ENCODE measurements around the gene GPR132. TPM values are rescaled to one million over a fixed set of nuclear protein-coding genes. Genes with fewer than 3 reads are reported as not detected.

Gene GPR132
- total RNA-seq, 4 donors from 2014 or later, result 0.20 to 11.6 (median 2.1) TPM

GRCh38 chr14:105087308-105087962, 22.2 kb upstream of the GPR132 start:
- H3K27ac ChIP-seq, result peak overlapping the region; percentile 27 to 81 (median 66)
- H3K4me1 ChIP-seq, result peaks cover 22 to 55% (median 50%) of the 10 kb centered on the region in 4 donors
- intact Hi-C loops (cut with DNase I; ENCODE audit: low total_unique reads), result no loop called here
- no peaks in the 10 kb centered on the region for H3K9me3 ChIP-seq
- no peak for DNase-seq
- peak overlapping the region in 3 of 4 donors; percentile 22 to 54 (median 46) for H3K4me3 ChIP-seq
- TF ChIP-seq POLR2A (IDR thresholded peaks at IDR 0.05) (no peak), POLR2AphosphoS5 (IDR thresholded peaks at IDR 0.05) (peak in 1 of 3 donors; percentile 11)
- in situ Hi-C loops (cut with MboI; ENCODE audit: low pct_ligation_motif_present in 1 of 4, low pct_unique_long_range_greater_than_20kb in 1 of 4, low sequenced_read_pairs in 3 of 4), result loop anchor here in 1 of 4 donors (25.0 kb wide), 1 partner anchor 200 kb away; no protein-coding TSS in a partner anchor
- WGBS, 2 donors (ENCODE audit: low coverage in 1 of 2), result 1% methylated on average over 15 of the region's 60 CpGs; no CpG with 5 or more reads in 1 of the 2 donors
- H3K27me3 ChIP-seq, result peaks cover 14% of the 10 kb centered on the region
- no peaks in the 10 kb centered on the region for H3K36me3 ChIP-seq

- Histone ChIP-seq H3K27me3 (peaks cover 14% of the 10 kb centered on the region), H3K36me3 (no peaks in the 10 kb centered on the region), H3K4me3 (peak overlapping the region in 3 of 4 donors; percentile 22 to 54 (median 46)), H3K9me3 (no peaks in the 10 kb centered on the region), H3K4me1 (peaks cover 16 to 50% (median 44%) of the 10 kb centered on the region in 4 donors), H3K27ac (peak overlapping the region; percentile 27 to 81 (median 66))
- intact Hi-C loops (cut with DNase I; ENCODE audit: low total_unique reads), result no loop called here
- DNase-seq, result peak; percentile 80
- in situ Hi-C loops (cut with MboI; ENCODE audit: low pct_ligation_motif_present in 1 of 4, low pct_unique_long_range_greater_than_20kb in 1 of 4, low sequenced_read_pairs in 3 of 4), result loop anchor here in 1 of 4 donors (25.0 kb wide), 1 partner anchor 200 kb away; no protein-coding TSS in a partner anchor
- WGBS, 2 donors (ENCODE audit: low coverage in 1 of 2), result 0% methylated on average over 24 of the region's 45 CpGs; no CpG with 5 or more reads in 1 of the 2 donors
- TF ChIP-seq POLR2A (IDR thresholded peaks at IDR 0.05) (peak; percentile 41), CTCF (IDR thresholded peaks at IDR 0.05) (peak; percentile 69 to 89 (median 79)), POLR2AphosphoS5 (IDR thresholded peaks at IDR 0.05) (peak in 1 of 3 donors; percentile 52), EP300 (IDR thresholded peaks at IDR 0.05; ENCODE audit: low read depth) (no peak)
These were observed 21.6 kb upstream of the GPR132 start for GRCh38 chr14:105086833-105087307.

- TF ChIP-seq POLR2AphosphoS5 (IDR thresholded peaks at IDR 0.05) (no peak), POLR2A (IDR thresholded peaks at IDR 0.05) (no peak), EP300 (IDR thresholded peaks at IDR 0.05; ENCODE audit: low read depth) (no peak), CTCF (IDR thresholded peaks at IDR 0.05) (no peak)
- in situ Hi-C loops (cut with MboI; ENCODE audit: low pct_ligation_motif_present in 1 of 4, low pct_unique_long_range_greater_than_20kb in 1 of 4, low sequenced_read_pairs in 3 of 4) (loop anchor here in 1 of 4 donors (25.0 kb wide), 1 partner anchor 202 kb away; no protein-coding TSS in a partner anchor), intact Hi-C loops (cut with DNase I; ENCODE audit: low total_unique reads) (no loop called here)
- H3K36me3 ChIP-seq, result no peaks in the 10 kb centered on the region
- H3K27ac ChIP-seq, result no peak overlapping the region
- H3K9me3 ChIP-seq, result no peaks in the 10 kb centered on the region
- H3K4me1 ChIP-seq, result peaks cover 6 to 39% (median 33%) of the 10 kb centered on the region in 4 donors
- H3K4me3 ChIP-seq, result no peak overlapping the region
- no peak for DNase-seq
- WGBS, 2 donors (ENCODE audit: low coverage in 1 of 2), result 44 to 70% methylated on average over 3 to 5 of the region's 5 CpGs
- H3K27me3 ChIP-seq, result peaks cover 14% of the 10 kb centered on the region
These were observed 20.5 kb upstream of the GPR132 start for GRCh38 chr14:105085766-105086165.

- no peaks in the 10 kb centered on the region for H3K36me3 ChIP-seq
- intact Hi-C loops (cut with DNase I; ENCODE audit: low total_unique reads), result no loop called here
- in situ Hi-C loops (cut with MboI; ENCODE audit: low pct_ligation_motif_present in 1 of 4, low pct_unique_long_range_greater_than_20kb in 1 of 4, low sequenced_read_pairs in 3 of 4), result loop anchor here in 1 of 4 donors (25.0 kb wide), 1 partner anchor 202 kb away; no protein-coding TSS in a partner anchor
- TF ChIP-seq EP300 (IDR thresholded peaks at IDR 0.05; ENCODE audit: low read depth), result no peak
- no peak for TF ChIP-seq POLR2AphosphoS5 (IDR thresholded peaks at IDR 0.05)
- no peak for TF ChIP-seq CTCF (IDR thresholded peaks at IDR 0.05)
- TF ChIP-seq POLR2A (IDR thresholded peaks at IDR 0.05), result no peak
- peaks cover 5 to 32% (median 25%) of the 10 kb centered on the region in 4 donors for H3K4me1 ChIP-seq
- WGBS, 2 donors (ENCODE audit: low coverage in 1 of 2), result 72% methylated on average over 13 of the region's 14 CpGs; no CpG with 5 or more reads in 1 of the 2 donors
- H3K9me3 ChIP-seq, result no peaks in the 10 kb centered on the region
- DNase-seq, result no peak
- H3K27me3 ChIP-seq, result peaks cover 14% of the 10 kb centered on the region
- H3K4me3 ChIP-seq, result no peak overlapping the region
- H3K27ac ChIP-seq, result no peak overlapping the region
These were observed 19.7 kb upstream of the GPR132 start for GRCh38 chr14:105084741-105085571.
